ENCODE data around the gene CDT1.

CDT1 gene

DNA sequence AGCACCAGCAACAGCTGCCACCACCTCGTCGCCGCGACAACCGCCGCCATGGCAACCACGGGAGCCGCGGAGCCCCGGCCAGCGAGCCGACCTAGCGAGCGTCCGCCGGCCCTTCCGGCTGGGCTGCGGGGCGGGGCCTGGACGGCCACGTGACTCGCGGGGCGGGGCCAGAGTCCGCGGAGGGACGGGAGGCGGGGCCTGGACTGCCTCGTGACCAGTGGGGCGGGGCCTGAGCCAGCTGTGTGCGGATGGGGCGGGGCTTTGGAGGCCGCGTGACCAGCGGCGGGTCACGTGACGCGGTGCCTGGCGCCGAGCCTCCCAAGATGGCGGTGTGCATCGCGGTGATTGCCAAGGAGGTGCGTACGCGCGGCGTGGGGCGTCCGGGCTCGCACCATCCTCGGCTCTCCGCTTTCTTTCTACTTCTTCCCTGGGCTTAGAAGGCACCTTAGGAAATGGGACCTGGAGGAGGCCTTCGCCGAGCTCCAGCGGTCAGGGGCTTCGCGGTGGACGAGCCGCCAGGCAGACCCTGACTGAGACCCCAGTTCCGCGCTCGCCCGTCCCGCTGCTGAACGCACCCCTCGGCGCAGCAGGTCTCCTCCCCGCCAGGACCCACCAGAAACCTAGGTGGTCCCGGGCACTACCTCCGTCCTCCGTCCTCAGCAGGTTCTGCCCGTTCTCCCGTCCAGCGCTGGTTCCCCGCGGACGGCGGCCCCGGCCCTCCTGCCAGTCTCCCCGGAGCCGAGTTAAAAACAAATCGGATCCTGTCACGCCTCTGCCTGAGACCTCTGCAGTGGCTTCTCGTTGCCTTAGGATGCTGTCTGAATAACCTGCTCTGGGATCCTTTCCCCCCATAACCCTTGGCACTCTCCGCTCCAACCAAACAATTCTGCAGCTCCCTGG lies 53.5 kb downstream of the CDT1 start, which contains the start of the genes GALNS and TRAPPC2L:
Gene GALNS (minus strand): TSS at position 120 of the 900 bp plus-strand sequence. CDS start 70 bp downstream, at position 50.
Gene TRAPPC2L (plus strand): TSS at position 300 of the 900 bp plus-strand sequence. CDS start 24 bp downstream, at position 324.
- DNase-seq: peak; percentile 100
- ATAC-seq: peak; percentile 86

GRCh38 chr16:88857728-88858339 lies 54.2 kb downstream of the CDT1 start:
- DNase-seq (peak; percentile 81), ATAC-seq (peak; percentile 63)

Measured in stimulated activated naive CD8-positive, alpha-beta T cell treated with anti-CD3 and anti-CD28 coated beads, Interleukin-15, Interleukin-2, amounts not matched to agents 100 U/mL and 50 U/mL, for 24 hours (primary cell).